Adrenal gland (tissue), 5 donors: ENCODE measurements around the gene CD46.
"Not testable (repeated sequence)": the region's sequence is repeated elsewhere in the genome, so short reads cannot be mapped to it uniquely, and the experiment has no call there.

ENCODE experiments used
- POLR2A ChIP-seq, 2 donors: fragments of 450-650 bp; IDR thresholded peaks; one replicate each; pipeline ENCODE4 v1.6.1; 2017; ENCODE audit warnings: antibody characterized with exemption in 2 of 2, mild to moderate bottlenecking in 2 of 2, moderate library complexity in 1 of 2
- TF ChIP-seq, protein P1 (sequence below), 6 experiments: fragments of 450-650 bp in 4 of 6; fragments of 200-600 bp in 2 of 6; sonication (generic) in 1 of 6; IDR thresholded peaks; 1 replicate in 5 of 6; 2 replicates in 1 of 6; pipeline versions ENCODE4 v1.5.1 to v1.8.0; 2016 to 2021; ENCODE audit warnings: antibody characterized with exemption in 6 of 6, mild to moderate bottlenecking in 2 of 6, moderate library complexity in 1 of 6
- donor health status: DM: no; HTN: no; CAD: no.

DNA sequence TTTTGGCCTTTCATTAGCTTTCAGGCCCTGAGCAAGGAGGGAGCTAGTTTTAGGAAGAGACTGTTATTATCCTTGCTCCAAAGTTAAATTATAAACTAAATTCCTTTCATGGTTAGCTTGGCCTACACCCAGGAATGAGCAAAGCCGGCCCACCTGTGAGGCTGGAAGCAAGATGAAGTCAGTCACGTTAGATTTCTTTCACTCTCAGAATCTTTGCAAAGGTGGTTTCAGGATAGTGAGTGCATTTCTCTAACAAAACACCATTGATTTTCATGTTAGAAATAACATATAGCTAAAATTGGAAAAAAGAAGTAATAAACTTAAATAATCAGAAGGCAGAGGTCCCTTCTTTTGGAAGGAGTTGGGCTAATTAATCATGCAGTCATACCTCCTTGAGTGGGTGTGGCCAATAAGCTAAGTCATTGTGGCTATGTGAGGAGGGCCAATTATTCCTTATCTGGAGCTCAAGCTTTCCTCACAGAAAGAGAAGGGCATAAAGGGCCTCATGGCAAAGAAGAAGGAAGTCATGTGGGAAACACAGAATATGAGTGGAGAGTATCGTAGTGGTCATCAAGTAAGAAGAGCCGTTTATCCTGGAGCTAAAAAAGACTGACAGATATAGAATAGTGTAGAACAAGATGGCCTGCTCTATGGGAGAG, 23.5 kb upstream of the CD46 start:
- TF ChIP-seq POLR2A (IDR thresholded peaks at IDR 0.05), result not testable (repeated sequence)
- TF ChIP-seq, protein P1, sequence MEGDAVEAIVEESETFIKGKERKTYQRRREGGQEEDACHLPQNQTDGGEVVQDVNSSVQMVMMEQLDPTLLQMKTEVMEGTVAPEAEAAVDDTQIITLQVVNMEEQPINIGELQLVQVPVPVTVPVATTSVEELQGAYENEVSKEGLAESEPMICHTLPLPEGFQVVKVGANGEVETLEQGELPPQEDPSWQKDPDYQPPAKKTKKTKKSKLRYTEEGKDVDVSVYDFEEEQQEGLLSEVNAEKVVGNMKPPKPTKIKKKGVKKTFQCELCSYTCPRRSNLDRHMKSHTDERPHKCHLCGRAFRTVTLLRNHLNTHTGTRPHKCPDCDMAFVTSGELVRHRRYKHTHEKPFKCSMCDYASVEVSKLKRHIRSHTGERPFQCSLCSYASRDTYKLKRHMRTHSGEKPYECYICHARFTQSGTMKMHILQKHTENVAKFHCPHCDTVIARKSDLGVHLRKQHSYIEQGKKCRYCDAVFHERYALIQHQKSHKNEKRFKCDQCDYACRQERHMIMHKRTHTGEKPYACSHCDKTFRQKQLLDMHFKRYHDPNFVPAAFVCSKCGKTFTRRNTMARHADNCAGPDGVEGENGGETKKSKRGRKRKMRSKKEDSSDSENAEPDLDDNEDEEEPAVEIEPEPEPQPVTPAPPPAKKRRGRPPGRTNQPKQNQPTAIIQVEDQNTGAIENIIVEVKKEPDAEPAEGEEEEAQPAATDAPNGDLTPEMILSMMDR (IDR thresholded peaks at IDR 0.05), result not testable (repeated sequence)
